Germinal center (tissue), 1 donor: ENCODE results near the gene BBS9.
"Not testable (repeated sequence)": the region's sequence is repeated elsewhere in the genome, so short reads cannot be mapped to it uniquely, and the experiment has no call there.

Experiments used
- DNase-seq: peaks from one replicate; pipeline ENCODE4 v3.0.0; 2012; ENCODE audit warnings: mixed read lengths, low spot score

The BBS9 gene

GRCh38 chr7:33195264-33195663, 65.9 kb downstream of the BBS9 start:
- no peak for DNase-seq

GRCh38 chr7:33196221-33196620, 66.9 kb downstream of the BBS9 start:
- DNase-seq: no peak

GRCh38 chr7:33200282-33200681, 70.9 kb downstream of the BBS9 start:
- no peak for DNase-seq

- DNase-seq: no peak
These were observed 72.5 kb downstream of the BBS9 start for GRCh38 chr7:33201821-33202220.

GRCh38 chr7:33210958-33211357, 81.6 kb downstream of the BBS9 start:
- DNase-seq: no peak

- DNase-seq: no peak
These were observed 82.8 kb downstream of the BBS9 start for GRCh38 chr7:33212144-33212543.

- no peak for DNase-seq
These were observed 86.6 kb downstream of the BBS9 start for GRCh38 chr7:33215992-33216391.

- no peak for DNase-seq
These were observed 88.2 kb downstream of the BBS9 start for GRCh38 chr7:33217595-33217994.

GRCh38 chr7:33218841-33219535, 89.6 kb downstream of the BBS9 start:
- not testable (repeated sequence) for DNase-seq

GRCh38 chr7:33220231-33220630, 90.9 kb downstream of the BBS9 start:
- no peak for DNase-seq

GRCh38 chr7:33221390-33221789, 92.0 kb downstream of the BBS9 start:
- no peak for DNase-seq

GRCh38 chr7:33232632-33233145, 103.3 kb downstream of the BBS9 start:
- no peak for DNase-seq

GRCh38 chr7:33233659-33234058, 104.3 kb downstream of the BBS9 start:
- DNase-seq: no peak

GRCh38 chr7:33237036-33237435, 107.7 kb downstream of the BBS9 start:
- no peak for DNase-seq

- DNase-seq: no peak
These were observed 114.0 kb downstream of the BBS9 start for GRCh38 chr7:33243319-33243881.

GRCh38 chr7:33248671-33249070, 119.3 kb downstream of the BBS9 start:
- no peak for DNase-seq

GRCh38 chr7:33250421-33250871, 121.1 kb downstream of the BBS9 start:
- no peak for DNase-seq

GRCh38 chr7:33251301-33251700, 121.9 kb downstream of the BBS9 start:
- no peak for DNase-seq

GRCh38 chr7:33258491-33258951, 129.2 kb downstream of the BBS9 start:
- DNase-seq: no peak

- DNase-seq: no peak
These were observed 132.2 kb downstream of the BBS9 start for GRCh38 chr7:33261585-33261984.

GRCh38 chr7:33262476-33262875, 133.1 kb downstream of the BBS9 start:
- DNase-seq: no peak

GRCh38 chr7:33271839-33272371, 142.5 kb downstream of the BBS9 start:
- not testable (repeated sequence) for DNase-seq

GRCh38 chr7:33273356-33273755, 144.0 kb downstream of the BBS9 start:
- DNase-seq: no peak
